OCI-M2 (cell line): ENCODE measurements around the gene APOOL.
"Not testable (repeated sequence)": the region's sequence is repeated elsewhere in the genome, so short reads cannot be mapped to it uniquely, and the experiment has no call there.

Source experiments
- DNase-seq: peaks from one replicate; lab custom pipeline; 2025; ENCODE audit not compliant: unreplicated experiment; lab: John Stamatoyannopoulos, UW

The APOOL gene

DNA sequence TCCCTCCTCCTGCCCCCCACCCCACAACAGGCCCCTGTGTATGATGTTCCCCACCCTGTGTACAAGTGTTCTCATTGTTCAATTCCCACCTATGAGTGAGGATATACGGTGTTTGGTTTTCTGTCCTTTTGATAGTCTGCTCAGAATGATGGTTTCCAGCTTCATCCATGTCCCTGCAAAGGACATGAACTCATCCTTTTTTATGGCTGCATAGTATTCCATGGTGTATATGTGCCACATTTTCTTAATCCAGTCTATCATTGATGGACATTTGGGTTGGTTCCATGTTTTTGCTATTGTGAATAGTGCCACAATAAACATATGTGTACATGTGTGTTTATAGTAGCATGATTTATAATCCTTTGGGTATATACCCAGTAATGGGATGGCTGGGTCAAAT is 73.6 kb downstream of the APOOL start:
- not testable (repeated sequence) for DNase-seq

- no peak for DNase-seq
Observed at GRCh38 chrX:85084770-85085393, 81.2 kb downstream of the APOOL start.

- DNase-seq, result no peak
Observed at GRCh38 chrX:85089321-85089840, 85.7 kb downstream of the APOOL start.

- DNase-seq, result no peak
Observed at GRCh38 chrX:85107407-85107806, 103.7 kb downstream of the APOOL start.

GRCh38 chrX:85108165-85108564 is 104.5 kb downstream of the APOOL start:
- DNase-seq, result no peak

DNA sequence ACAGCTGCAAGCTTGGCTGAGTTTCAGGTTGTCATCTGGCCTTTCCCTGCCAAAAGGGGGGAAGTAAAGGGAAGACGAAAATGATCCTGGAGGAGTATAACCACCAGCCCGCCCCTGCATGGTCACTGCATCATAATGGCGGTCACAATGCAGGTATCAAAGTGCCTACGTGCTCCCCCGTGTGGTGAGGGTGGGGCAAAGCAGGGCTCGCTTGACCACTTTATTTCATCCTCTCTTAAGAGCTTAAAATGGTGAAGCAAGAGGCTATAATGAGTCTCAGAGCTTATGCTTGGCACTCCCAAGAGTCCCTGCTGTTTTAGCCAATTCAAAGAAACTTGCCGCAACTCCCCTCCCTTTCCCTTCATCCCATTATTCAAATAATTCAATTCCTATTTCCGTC is 105.6 kb downstream of the APOOL start:
- no peak for DNase-seq

GRCh38 chrX:85111347-85111746 is 107.7 kb downstream of the APOOL start:
- DNase-seq, result no peak

DNA sequence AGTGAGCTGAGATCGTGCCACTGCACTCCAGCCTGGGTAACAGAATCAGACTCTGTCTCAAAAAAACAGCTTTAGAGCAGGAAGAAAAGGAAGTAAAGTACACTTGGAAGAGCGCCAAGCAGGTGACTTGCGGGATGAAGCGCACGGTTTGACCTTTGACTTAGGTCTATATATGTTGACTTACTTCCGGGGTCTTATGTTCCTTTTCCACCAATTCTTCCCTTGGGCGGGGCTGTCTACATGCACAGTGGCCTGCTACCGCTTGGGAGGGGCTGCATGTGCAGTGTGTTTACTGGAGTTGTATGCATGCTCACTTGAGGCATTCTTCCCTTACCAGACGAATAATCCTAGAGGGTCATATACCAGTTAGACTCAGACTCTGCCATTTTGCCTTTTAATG is 108.6 kb downstream of the APOOL start:
- no peak for DNase-seq

- no peak for DNase-seq
Observed at GRCh38 chrX:85113746-85114145, 110.1 kb downstream of the APOOL start.

DNA sequence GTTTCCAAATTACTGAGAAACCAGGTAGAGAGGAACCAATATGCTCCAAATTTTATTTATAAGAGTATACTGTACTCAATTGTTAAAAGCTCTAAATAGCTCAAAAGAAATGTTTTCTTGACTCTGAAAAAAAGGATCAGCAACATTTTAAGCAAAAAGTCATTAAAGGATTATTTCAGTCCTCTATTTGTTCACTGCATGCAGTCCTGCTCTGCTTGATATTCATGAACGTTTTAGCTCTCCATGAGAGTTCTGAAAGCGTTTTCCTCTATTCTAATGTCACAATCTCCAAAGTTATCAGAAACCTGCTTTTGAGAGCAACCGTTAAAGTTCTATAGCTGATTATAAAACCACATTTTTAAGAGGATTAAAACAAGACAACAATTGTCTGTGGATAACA is 110.5 kb downstream of the APOOL start:
- DNase-seq, result no peak

GRCh38 chrX:85114776-85115175 is 111.1 kb downstream of the APOOL start:
- no peak for DNase-seq

DNA sequence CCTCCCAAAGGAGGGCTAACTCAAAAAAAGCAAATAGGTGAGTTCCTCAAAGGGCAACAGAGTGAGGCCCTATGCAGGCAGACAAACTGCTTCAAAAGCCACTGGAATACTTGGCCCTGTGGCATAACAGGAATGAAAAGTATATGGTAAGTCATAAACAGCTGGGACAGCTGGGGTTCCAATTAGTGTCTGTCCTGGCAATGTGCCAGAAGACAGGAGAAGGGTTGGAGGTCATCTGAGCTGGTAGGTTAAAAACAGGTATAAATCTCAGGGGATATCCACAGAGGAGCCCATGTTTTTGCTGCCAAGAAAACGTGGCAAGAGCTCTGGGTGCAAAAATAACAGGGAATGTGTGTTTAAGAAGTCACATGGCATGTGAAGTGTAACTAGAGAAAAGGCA is 111.6 kb downstream of the APOOL start:
- no peak for DNase-seq

GRCh38 chrX:85136409-85136808 is 132.7 kb downstream of the APOOL start:
- DNase-seq, result no peak

GRCh38 chrX:85139422-85139821 is 135.7 kb downstream of the APOOL start:
- DNase-seq, result no peak

- DNase-seq, result no peak
Observed at GRCh38 chrX:85140964-85141363, 137.3 kb downstream of the APOOL start.
